SU-DHL-6 (cell line): ENCODE data around the gene GJA3.

ENCODE experiments used
- H2AFZ ChIP-seq: fragments of 200-600 bp; sonication (generic); 2 replicates; pipeline ENCODE4 v1.6.1; 2014; ENCODE audit warnings: low read depth, mild to moderate bottlenecking, moderate library complexity, mixed read lengths, antibody characterized with exemption, low read length; ENCODE audit not compliant: severe bottlenecking
- H3F3A ChIP-seq: fragments of 200-600 bp; shearing (Covaris generic); 2 replicates; pipeline ENCODE4 v1.6.0; 2016; ENCODE audit warnings: antibody characterized with exemption, mild to moderate bottlenecking; ENCODE audit not compliant: insufficient read depth
- H3K27ac ChIP-seq: fragments of 200-600 bp; sonication (generic); 2 replicates; pipeline ENCODE4 v1.5.1; 2016; ENCODE audit warnings: low read depth, mild to moderate bottlenecking, low read length, moderate library complexity, mixed read lengths
- H3K27me3 ChIP-seq: fragments of 200-600 bp; sonication (generic), shearing (Covaris generic); 2 replicates; pipeline ENCODE4 v1.6.0; 2014; ENCODE audit warnings: mild to moderate bottlenecking, low read length
- H3K36me3 ChIP-seq: fragments of 200-600 bp; sonication (generic); 2 replicates; pipeline ENCODE4 v1.6.1; 2014; ENCODE audit warnings: mild to moderate bottlenecking, low read length, mixed read lengths
- H3K4me2 ChIP-seq: fragments of 300-600, 200-600 bp; shearing (Covaris generic), sonication (generic); 2 replicates; pipeline ENCODE4 v1.6.0; 2014; ENCODE audit warnings: low read length, low read depth, mild to moderate bottlenecking; ENCODE audit not compliant: poor library complexity, severe bottlenecking
- H3K4me3 ChIP-seq: fragments of 200-600 bp; sonication (generic); 2 replicates; pipeline ENCODE4 v1.5.1; 2014; ENCODE audit warnings: antibody characterized with exemption, low read length, mild to moderate bottlenecking, mixed read lengths; ENCODE audit not compliant: insufficient read depth, poor library complexity, severe bottlenecking
- H3K79me2 ChIP-seq: fragments of 200-600 bp; sonication (generic); 2 replicates; pipeline ENCODE4 v1.6.1; 2014; ENCODE audit warnings: mild to moderate bottlenecking, low read length, moderate library complexity; ENCODE audit not compliant: insufficient read depth
- H3K9ac ChIP-seq: fragments of 200-600 bp; sonication (generic); 2 replicates; pipeline ENCODE4 v1.7.0; 2014; ENCODE audit warnings: mild to moderate bottlenecking, low read length
- H3K9me2 ChIP-seq: fragments of 200-600 bp; sonication (generic); replicated peaks from 2 replicates; pipeline ENCODE4 v1.6.1; 2014; ENCODE audit warnings: low read length; ENCODE audit not compliant: insufficient read depth
- H3K9me3 ChIP-seq: fragments of 200-600 bp; sonication (generic); 2 replicates; pipeline ENCODE4 v1.6.1; 2014; ENCODE audit warnings: low read length, mixed read lengths; ENCODE audit not compliant: insufficient read depth
- H4K20me1 ChIP-seq: fragments of 200-600 bp; sonication (generic); 2 replicates; pipeline ENCODE4 v1.6.1; 2014; ENCODE audit warnings: low read depth, mild to moderate bottlenecking, antibody characterized with exemption, low read length, moderate library complexity, mixed read lengths
- CTCF ChIP-seq: fragments of 200-600 bp; sonication (generic); IDR thresholded peaks from one replicate; pipeline ENCODE4 v1.5.1; 2017; ENCODE audit warnings: antibody characterized with exemption, mild to moderate bottlenecking, low read length, moderate library complexity; ENCODE audit not compliant: insufficient read depth, poor library complexity, severe bottlenecking
- EZH2phosphoT487 ChIP-seq: fragments of 200-600 bp; sonication (generic), shearing (Covaris generic); conservative IDR thresholded peaks from 2 replicates; pipeline ENCODE4 v1.6.1; 2018; ENCODE audit warnings: mild to moderate bottlenecking, antibody characterized with exemption, low read length, moderate library complexity, mixed read lengths

Gene GJA3

DNA sequence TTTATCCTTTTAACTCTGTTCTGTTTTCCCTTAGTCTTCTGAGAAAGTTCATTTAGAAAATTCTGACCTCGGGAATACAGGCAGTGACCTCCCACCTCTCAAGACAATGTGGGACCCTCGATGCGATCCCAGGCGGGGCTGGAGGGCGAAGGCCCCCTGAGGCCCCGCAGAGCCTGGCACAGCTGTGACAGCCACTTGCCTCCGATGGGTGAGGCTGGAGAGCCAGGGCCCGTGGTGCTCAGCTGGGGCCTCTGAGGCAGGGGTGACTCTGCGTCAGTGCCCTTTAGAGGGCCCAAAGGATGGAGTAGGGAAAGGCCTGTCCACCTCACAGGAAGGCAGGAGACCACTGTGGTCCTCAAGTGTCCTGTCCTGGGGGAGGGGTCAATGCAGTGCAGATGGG is 10.3 kb downstream of the GJA3 start:
- Histone ChIP-seq H3K36me3 (no peaks in the 10 kb centered on the region), H3K9me3 (no peaks in the 10 kb centered on the region), H3K27me3 (no peaks in the 10 kb centered on the region), H3K27ac (no peak overlapping the region), H3F3A (no peaks in the 10 kb centered on the region), H4K20me1 (no peaks in the 10 kb centered on the region), H3K9ac (no peak overlapping the region), H3K9me2 (no peaks in the 10 kb centered on the region), H3K4me3 (no peak overlapping the region), H3K4me2 (no peak overlapping the region), H3K79me2 (no peaks in the 10 kb centered on the region), H2AFZ (no peak overlapping the region)
- TF ChIP-seq EZH2phosphoT487 (no peak), CTCF (no peak)

- no peak overlapping the region for H2AFZ ChIP-seq
- H3F3A ChIP-seq, result no peaks in the 10 kb centered on the region
- H3K79me2 ChIP-seq, result no peaks in the 10 kb centered on the region
- no peak overlapping the region for H3K27ac ChIP-seq
- no peaks in the 10 kb centered on the region for H3K27me3 ChIP-seq
- no peaks in the 10 kb centered on the region for H3K36me3 ChIP-seq
- H4K20me1 ChIP-seq, result no peaks in the 10 kb centered on the region
- TF ChIP-seq CTCF, result no peak
- no peak for TF ChIP-seq EZH2phosphoT487
- no peak overlapping the region for H3K4me3 ChIP-seq
- no peaks in the 10 kb centered on the region for H3K9me3 ChIP-seq
- H3K9me2 ChIP-seq, result no peaks in the 10 kb centered on the region
- no peak overlapping the region for H3K9ac ChIP-seq
- no peak overlapping the region for H3K4me2 ChIP-seq
Measured at GRCh38 chr13:20149762-20150161, 11.1 kb downstream of the GJA3 start.

- no peaks in the 10 kb centered on the region for H3K9me3 ChIP-seq
- H3K79me2 ChIP-seq, result no peaks in the 10 kb centered on the region
- H3K4me2 ChIP-seq, result no peak overlapping the region
- H2AFZ ChIP-seq, result no peak overlapping the region
- no peaks in the 10 kb centered on the region for H3F3A ChIP-seq
- TF ChIP-seq EZH2phosphoT487, result no peak
- no peak for TF ChIP-seq CTCF
- H3K27ac ChIP-seq, result no peak overlapping the region
- H3K27me3 ChIP-seq, result no peaks in the 10 kb centered on the region
- no peak overlapping the region for H3K9ac ChIP-seq
- no peak overlapping the region for H3K4me3 ChIP-seq
- H4K20me1 ChIP-seq, result no peaks in the 10 kb centered on the region
- no peaks in the 10 kb centered on the region for H3K36me3 ChIP-seq
- no peaks in the 10 kb centered on the region for H3K9me2 ChIP-seq
Measured at GRCh38 chr13:20148501-20149183, 12.2 kb downstream of the GJA3 start.
